Osteocyte (in vitro differentiated cells): ENCODE results near the gene RAB3C. TPM values are rescaled to one million over a fixed set of nuclear protein-coding genes. Genes with fewer than 3 reads are reported as not detected.

Source experiments
- DNase-seq: peaks from one replicate; pipeline ENCODE4 v3.0.0; 2021; ENCODE audit warnings: mixed read lengths; ENCODE audit not compliant: unreplicated experiment; ENCODE audit errors: extremely low spot score
- H3K27ac Mint-ChIP-seq: one replicate; pipeline ENCODE4 v1.8.0; 2021; ENCODE audit warnings: mild to moderate bottlenecking, mixed read lengths; ENCODE audit not compliant: unreplicated experiment
- H3K27me3 Mint-ChIP-seq: one replicate; pipeline ENCODE4 v1.8.0; 2021; ENCODE audit warnings: mixed read lengths; ENCODE audit not compliant: unreplicated experiment
- H3K36me3 Mint-ChIP-seq: one replicate; pipeline ENCODE4 v1.8.0; 2021; ENCODE audit warnings: mixed read lengths; ENCODE audit not compliant: unreplicated experiment
- H3K4me1 Mint-ChIP-seq: one replicate; pipeline ENCODE4 v1.8.0; 2021; ENCODE audit warnings: mixed read lengths; ENCODE audit not compliant: unreplicated experiment
- H3K4me3 Mint-ChIP-seq: one replicate; pipeline ENCODE4 v1.8.0; 2021; ENCODE audit warnings: mild to moderate bottlenecking, moderate library complexity, mixed read lengths; ENCODE audit not compliant: unreplicated experiment
- H3K9me3 Mint-ChIP-seq: one replicate; pipeline ENCODE4 v1.8.0; 2021; ENCODE audit warnings: mixed read lengths; ENCODE audit not compliant: unreplicated experiment
- total RNA-seq: library from RNA; stranded (reverse); gene quantifications from 2 replicates; pipeline ENCODE4 v1.2.1, GENCODE V29; 2021
- TF ChIP-seq, protein P1 (sequence below): fragments of 200-600 bp; sonication (generic); IDR thresholded peaks from 2 replicates; pipeline ENCODE4 v1.5.0; 2021; ENCODE audit warnings: antibody characterized with exemption, mild to moderate bottlenecking, moderate library complexity

RAB3C gene
- total RNA-seq, 1 donor from 2014 or later, result not detected

DNA sequence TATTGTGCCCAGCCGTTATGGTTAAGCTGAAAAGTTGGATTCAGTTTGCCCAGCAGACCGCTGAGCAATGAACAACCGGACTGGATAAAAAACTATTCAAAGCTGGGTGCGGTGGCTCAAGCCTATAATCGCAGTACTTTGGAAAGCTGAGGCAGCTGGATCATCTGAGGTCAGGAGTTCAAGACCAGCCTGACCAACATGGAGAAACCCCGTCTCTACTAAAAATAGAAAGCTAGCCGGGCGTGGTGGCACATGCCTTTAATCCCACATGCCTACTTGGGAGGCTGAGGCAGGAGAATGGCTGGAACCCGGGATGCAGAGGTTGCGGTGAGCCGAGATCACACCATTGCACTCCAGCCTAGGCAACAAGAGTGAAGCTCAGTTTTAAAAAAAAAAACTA, 318.4 kb downstream of the RAB3C start:
- no peak overlapping the region for H3K27ac Mint-ChIP-seq
- no peak overlapping the region for H3K4me3 Mint-ChIP-seq
- H3K9me3 Mint-ChIP-seq, result no peaks in the 10 kb centered on the region
- H3K36me3 Mint-ChIP-seq, result peaks cover 2% of the 10 kb centered on the region
- peaks cover 13% of the 10 kb centered on the region for H3K4me1 Mint-ChIP-seq
- no peaks in the 10 kb centered on the region for H3K27me3 Mint-ChIP-seq
- DNase-seq, result no peak
- TF ChIP-seq, protein P1, sequence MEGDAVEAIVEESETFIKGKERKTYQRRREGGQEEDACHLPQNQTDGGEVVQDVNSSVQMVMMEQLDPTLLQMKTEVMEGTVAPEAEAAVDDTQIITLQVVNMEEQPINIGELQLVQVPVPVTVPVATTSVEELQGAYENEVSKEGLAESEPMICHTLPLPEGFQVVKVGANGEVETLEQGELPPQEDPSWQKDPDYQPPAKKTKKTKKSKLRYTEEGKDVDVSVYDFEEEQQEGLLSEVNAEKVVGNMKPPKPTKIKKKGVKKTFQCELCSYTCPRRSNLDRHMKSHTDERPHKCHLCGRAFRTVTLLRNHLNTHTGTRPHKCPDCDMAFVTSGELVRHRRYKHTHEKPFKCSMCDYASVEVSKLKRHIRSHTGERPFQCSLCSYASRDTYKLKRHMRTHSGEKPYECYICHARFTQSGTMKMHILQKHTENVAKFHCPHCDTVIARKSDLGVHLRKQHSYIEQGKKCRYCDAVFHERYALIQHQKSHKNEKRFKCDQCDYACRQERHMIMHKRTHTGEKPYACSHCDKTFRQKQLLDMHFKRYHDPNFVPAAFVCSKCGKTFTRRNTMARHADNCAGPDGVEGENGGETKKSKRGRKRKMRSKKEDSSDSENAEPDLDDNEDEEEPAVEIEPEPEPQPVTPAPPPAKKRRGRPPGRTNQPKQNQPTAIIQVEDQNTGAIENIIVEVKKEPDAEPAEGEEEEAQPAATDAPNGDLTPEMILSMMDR, result no peak

DNA sequence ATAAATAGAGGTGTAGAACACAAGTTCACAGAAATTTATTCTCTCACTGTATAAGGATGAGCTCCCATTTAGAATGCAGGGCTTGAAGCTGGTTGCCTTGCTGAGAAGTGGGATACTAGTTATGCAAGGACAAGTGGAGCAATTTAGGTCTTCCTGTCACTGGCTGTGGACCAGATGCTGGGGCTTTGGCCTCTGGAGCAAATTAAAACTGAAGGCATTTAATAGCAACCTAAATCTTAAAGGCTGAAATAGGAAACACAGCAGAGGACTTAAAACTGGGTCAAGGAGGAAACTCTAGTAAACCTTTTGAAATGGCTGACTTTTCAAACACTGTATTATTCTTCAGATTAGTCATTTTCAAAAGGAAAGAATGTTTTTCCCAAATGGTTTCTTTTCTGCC, 319.4 kb downstream of the RAB3C start:
- DNase-seq, result no peak
- TF ChIP-seq, protein P1, result no peak
- Mint-ChIP-seq H3K27me3 (no peaks in the 10 kb centered on the region), H3K4me3 (no peak overlapping the region), H3K27ac (no peak overlapping the region), H3K4me1 (peaks cover 13% of the 10 kb centered on the region), H3K9me3 (peaks cover 4% of the 10 kb centered on the region), H3K36me3 (peaks cover 3% of the 10 kb centered on the region)

DNA sequence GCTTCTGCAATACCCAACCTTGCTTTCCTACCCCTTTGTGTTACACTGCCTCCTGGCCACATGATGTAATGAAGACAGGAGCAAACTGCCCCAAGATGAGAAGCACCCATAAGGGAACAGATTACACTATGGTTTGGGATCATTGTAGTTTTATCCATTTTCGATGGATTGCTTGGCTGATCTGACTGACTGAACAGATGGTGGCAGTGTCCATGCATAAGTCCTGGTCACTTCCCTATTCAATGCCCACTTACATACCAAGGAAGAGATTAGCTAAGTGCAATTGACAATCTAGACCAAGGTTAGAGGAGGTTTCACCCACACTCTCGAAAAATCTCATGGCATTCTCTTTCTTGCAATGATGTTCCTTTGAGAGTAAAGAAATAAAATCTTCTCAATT, 319.9 kb downstream of the RAB3C start:
- TF ChIP-seq, protein P1, result peak; percentile 13
- Mint-ChIP-seq H3K27me3 (no peaks in the 10 kb centered on the region), H3K9me3 (peaks cover 4% of the 10 kb centered on the region), H3K4me1 (peaks cover 12% of the 10 kb centered on the region), H3K27ac (no peak overlapping the region), H3K4me3 (no peak overlapping the region), H3K36me3 (peaks cover 3% of the 10 kb centered on the region)
- DNase-seq, result no peak

DNA sequence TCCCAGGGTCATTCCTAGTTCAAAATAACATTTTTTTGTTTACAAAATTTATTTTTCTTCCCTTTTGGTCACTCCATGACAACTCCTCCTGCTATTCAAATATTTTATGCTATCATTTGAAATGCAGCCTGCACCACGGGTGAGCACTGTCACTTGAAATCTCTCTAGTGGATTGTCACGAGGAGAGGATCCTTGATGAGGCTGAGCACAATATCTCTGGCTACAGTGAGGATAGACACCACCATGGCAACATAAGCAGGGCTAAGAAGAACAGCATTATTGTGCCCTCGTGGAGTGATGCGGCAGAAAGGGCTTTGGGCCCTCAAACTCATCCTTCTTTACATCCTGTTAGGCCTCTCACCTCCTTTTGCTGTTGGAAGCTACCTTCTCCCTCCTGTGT, 321.9 kb downstream of the RAB3C start:
- Mint-ChIP-seq H3K27ac (no peak overlapping the region), H3K27me3 (no peaks in the 10 kb centered on the region)

DNA sequence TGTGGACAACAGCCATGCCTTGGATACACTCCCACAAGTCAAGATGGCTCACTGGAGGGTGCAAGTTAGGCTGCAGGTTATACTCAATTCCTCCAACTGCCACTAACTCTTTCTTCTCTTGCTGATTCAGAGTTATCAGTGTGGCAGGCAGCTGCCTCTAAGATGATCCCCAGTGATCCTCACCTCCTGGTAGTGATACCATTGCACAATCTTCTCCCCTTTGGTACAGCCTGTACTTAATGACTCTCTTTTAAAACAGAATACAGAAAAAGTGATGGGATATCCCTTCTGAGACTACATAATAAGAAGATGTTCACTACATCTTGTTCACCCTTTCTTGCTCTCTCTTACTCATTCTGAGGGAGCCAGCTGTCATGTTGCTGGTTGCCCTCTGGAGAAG, 323.1 kb downstream of the RAB3C start:
- H3K4me1 Mint-ChIP-seq, result peaks cover 11% of the 10 kb centered on the region

More for the DNA sequence above, 321.9 kb downstream of the RAB3C start:
- Mint-ChIP-seq H3K9me3 (peaks cover 4% of the 10 kb centered on the region), H3K4me1 (peaks cover 11% of the 10 kb centered on the region), H3K4me3 (no peak overlapping the region), H3K36me3 (peaks cover 3% of the 10 kb centered on the region)
- no peak for DNase-seq
- TF ChIP-seq, protein P1, result no peak

More for the DNA sequence above, 323.1 kb downstream of the RAB3C start:
- Mint-ChIP-seq H3K36me3 (peaks cover 3% of the 10 kb centered on the region), H3K9me3 (peaks cover 4% of the 10 kb centered on the region), H3K4me3 (no peak overlapping the region), H3K27ac (no peak overlapping the region), H3K27me3 (no peaks in the 10 kb centered on the region)
- TF ChIP-seq, protein P1, result no peak
- DNase-seq, result no peak

Other genes with a start within 250 kb of the RAB3C start
- 58.2 and 73.3 TPM in 2 replicates for gene PLK2, start 123.0 kb upstream of the RAB3C start, total RNA-seq
- gene GAPT, start 91.6 kb upstream of the RAB3C start, total RNA-seq, result not detected in 2 replicates